Colonic mucosa (tissue), 4 donors: ENCODE data around the gene MED12L. TPM values are rescaled to one million over a fixed set of nuclear protein-coding genes. Genes with fewer than 3 reads are reported as not detected.

Source experiments
- DNase-seq: peaks from one replicate; pipeline ENCODE4 v3.0.0-alpha.2; 2020
- H3K27ac ChIP-seq: fragments of 200-600 bp; one replicate; pipeline ENCODE4 v1.8.0; 2021
- H3K27me3 ChIP-seq: fragments of 200-600 bp; one replicate; pipeline ENCODE4 v1.8.0; 2021
- H3K36me3 ChIP-seq: fragments of 200-600 bp; one replicate; pipeline ENCODE4 v1.8.0; 2021
- H3K4me1 ChIP-seq: fragments of 200-600 bp; one replicate; pipeline ENCODE4 v1.8.0; 2021; ENCODE audit warnings: mild to moderate bottlenecking
- H3K4me3 ChIP-seq: fragments of 200-600 bp; one replicate; pipeline ENCODE4 v1.8.0; 2021
- H3K9ac ChIP-seq, 2 donors: one replicate each; pipeline ENCODE4 v1.7.0; 2013; ENCODE audit warnings: control low read depth in 2 of 2, low read depth in 2 of 2, low read length in 2 of 2
- H3K9me3 ChIP-seq: fragments of 200-600 bp; one replicate; pipeline ENCODE4 v1.8.0; 2021
- intact Hi-C: fragments of 100-400 bp; cut with DNase I; formaldehyde crosslinking; loops from one replicate; pipeline ENCODE4 v1.14.1; 2022
- total RNA-seq, 2 donors: library from RNA; stranded (reverse); fragmentation: NEBNext Ultra II Directional in 1 of 2; extraction: Animal tissue kit (Norgen Biotek cat#: 25700) in 1 of 2; gene quantifications; one replicate each; pipeline ENCODE4 v1.2.1, GENCODE V29; 2021
- TF ChIP-seq, protein P1 (sequence below): fragments of 200-600 bp; IDR thresholded peaks from one replicate; pipeline ENCODE4 v1.8.0; 2022; ENCODE audit warnings: antibody characterized with exemption, mild to moderate bottlenecking
- donor health status: healthy.
- donor health status: DM: no; HTN: no; CAD: no.
- donor health status: DM: no; HTN: no; CAD: no.

The MED12L gene
- total RNA-seq, 2 donors from 2014 or later = 0.32 to 1.3 TPM

- DNase-seq = peak; percentile 51
- Histone ChIP-seq H3K36me3 (no peaks in the 10 kb centered on the region), H3K27me3 (no peaks in the 10 kb centered on the region), H3K9ac (peak within 1 kb of the TSS in 1 of 2 donors; percentile 16), H3K9me3 (no peaks in the 10 kb centered on the region), H3K4me1 (peaks cover 4% of the 10 kb centered on the region), H3K27ac (no peak within 1 kb of the TSS), H3K4me3 (peak within 1 kb of the TSS; percentile 38)
- intact Hi-C loops = no loop called here
- TF ChIP-seq, protein P1, sequence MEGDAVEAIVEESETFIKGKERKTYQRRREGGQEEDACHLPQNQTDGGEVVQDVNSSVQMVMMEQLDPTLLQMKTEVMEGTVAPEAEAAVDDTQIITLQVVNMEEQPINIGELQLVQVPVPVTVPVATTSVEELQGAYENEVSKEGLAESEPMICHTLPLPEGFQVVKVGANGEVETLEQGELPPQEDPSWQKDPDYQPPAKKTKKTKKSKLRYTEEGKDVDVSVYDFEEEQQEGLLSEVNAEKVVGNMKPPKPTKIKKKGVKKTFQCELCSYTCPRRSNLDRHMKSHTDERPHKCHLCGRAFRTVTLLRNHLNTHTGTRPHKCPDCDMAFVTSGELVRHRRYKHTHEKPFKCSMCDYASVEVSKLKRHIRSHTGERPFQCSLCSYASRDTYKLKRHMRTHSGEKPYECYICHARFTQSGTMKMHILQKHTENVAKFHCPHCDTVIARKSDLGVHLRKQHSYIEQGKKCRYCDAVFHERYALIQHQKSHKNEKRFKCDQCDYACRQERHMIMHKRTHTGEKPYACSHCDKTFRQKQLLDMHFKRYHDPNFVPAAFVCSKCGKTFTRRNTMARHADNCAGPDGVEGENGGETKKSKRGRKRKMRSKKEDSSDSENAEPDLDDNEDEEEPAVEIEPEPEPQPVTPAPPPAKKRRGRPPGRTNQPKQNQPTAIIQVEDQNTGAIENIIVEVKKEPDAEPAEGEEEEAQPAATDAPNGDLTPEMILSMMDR = no peak
These were observed 375.4 kb downstream of the MED12L start, which contains the start of gene IGSF10 for GRCh38 chr3:151460774-151461450. IGSF10 (minus strand) TSS chr3:151461061; CDS start chr3:151458709, 2,352 bp downstream.

GRCh38 chr3:151462278-151462780 lies 376.9 kb downstream of the MED12L start:
- no peaks in the 10 kb centered on the region for H3K36me3 ChIP-seq
- no peak overlapping the region for H3K27ac ChIP-seq
- intact Hi-C loops = no loop called here
- H3K27me3 ChIP-seq = no peaks in the 10 kb centered on the region
- TF ChIP-seq, protein P1 = no peak
- DNase-seq = no peak
- no peak overlapping the region for H3K4me3 ChIP-seq
- H3K4me1 ChIP-seq = peaks cover 4% of the 10 kb centered on the region
- H3K9me3 ChIP-seq = no peaks in the 10 kb centered on the region
- no peak overlapping the region for H3K9ac ChIP-seq

DNA sequence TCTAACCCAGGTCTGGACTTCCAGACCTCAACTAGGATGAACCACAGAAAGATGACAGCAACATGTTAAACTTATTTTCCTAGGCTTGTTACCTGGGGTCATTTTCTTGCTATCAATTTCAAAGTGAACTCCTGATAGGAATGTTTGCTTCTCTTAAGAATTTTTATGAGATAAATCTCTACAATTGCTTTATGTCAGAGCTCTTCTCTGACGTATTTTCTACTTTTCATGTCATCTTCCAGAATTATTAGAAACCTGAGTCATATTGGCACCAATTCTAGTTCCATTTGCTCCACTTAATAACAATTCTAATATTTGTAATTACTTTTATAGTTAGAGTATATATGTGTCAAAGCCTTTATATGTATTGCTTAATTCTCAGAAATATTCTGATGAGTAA lies 377.5 kb downstream of the MED12L start:
- TF ChIP-seq, protein P1 = no peak
- no peak for DNase-seq

GRCh38 chr3:151467069-151467468 lies 381.6 kb downstream of the MED12L start:
- TF ChIP-seq, protein P1 = no peak
- H3K27ac ChIP-seq = no peak overlapping the region

More for the DNA sequence above, 377.5 kb downstream of the MED12L start:
- H3K4me1 ChIP-seq = peaks cover 4% of the 10 kb centered on the region
- no peaks in the 10 kb centered on the region for H3K27me3 ChIP-seq
- no peak overlapping the region for H3K4me3 ChIP-seq
- no peaks in the 10 kb centered on the region for H3K9me3 ChIP-seq
- H3K9ac ChIP-seq = no peak overlapping the region
- H3K27ac ChIP-seq = no peak overlapping the region
- intact Hi-C loops = no loop called here
- no peaks in the 10 kb centered on the region for H3K36me3 ChIP-seq

GRCh38 chr3:151468284-151468917 lies 382.9 kb downstream of the MED12L start:
- TF ChIP-seq, protein P1 = peak; percentile 91
- intact Hi-C loops = no loop called here
- no peak overlapping the region for H3K4me3 ChIP-seq
- H3K9me3 ChIP-seq = no peaks in the 10 kb centered on the region
- peak; percentile 61 for DNase-seq
- H3K27ac ChIP-seq = no peak overlapping the region
- no peaks in the 10 kb centered on the region for H3K4me1 ChIP-seq
- no peaks in the 10 kb centered on the region for H3K36me3 ChIP-seq
- no peaks in the 10 kb centered on the region for H3K27me3 ChIP-seq
- no peak overlapping the region for H3K9ac ChIP-seq

More at GRCh38 chr3:151467069-151467468, 381.6 kb downstream of the MED12L start:
- Histone ChIP-seq H3K4me3 (no peak overlapping the region), H3K9ac (no peak overlapping the region), H3K9me3 (no peaks in the 10 kb centered on the region), H3K27me3 (no peaks in the 10 kb centered on the region), H3K4me1 (no peaks in the 10 kb centered on the region), H3K36me3 (no peaks in the 10 kb centered on the region)
- intact Hi-C loops = no loop called here
- DNase-seq = no peak
